Ovary (tissue), 3 donors: ENCODE data around the gene VGF.

Experiments used
- POLR2A ChIP-seq: fragments of 450-650 bp; IDR thresholded peaks from one replicate; pipeline ENCODE4 v1.6.1; 2017; ENCODE audit warnings: antibody characterized with exemption, mild to moderate bottlenecking, moderate library complexity
- TF ChIP-seq, protein P1 (sequence below), 3 donors: fragments of 450-650 bp in 2 of 3; fragments of 200-600 bp in 1 of 3; IDR thresholded peaks; one replicate each; pipeline versions ENCODE4 v1.5.1 to v1.8.0; 2016 to 2022; ENCODE audit warnings: antibody characterized with exemption in 3 of 3, mild to moderate bottlenecking in 1 of 3
- donor health status: DM: no; HTN: no; CAD: no.

DNA sequence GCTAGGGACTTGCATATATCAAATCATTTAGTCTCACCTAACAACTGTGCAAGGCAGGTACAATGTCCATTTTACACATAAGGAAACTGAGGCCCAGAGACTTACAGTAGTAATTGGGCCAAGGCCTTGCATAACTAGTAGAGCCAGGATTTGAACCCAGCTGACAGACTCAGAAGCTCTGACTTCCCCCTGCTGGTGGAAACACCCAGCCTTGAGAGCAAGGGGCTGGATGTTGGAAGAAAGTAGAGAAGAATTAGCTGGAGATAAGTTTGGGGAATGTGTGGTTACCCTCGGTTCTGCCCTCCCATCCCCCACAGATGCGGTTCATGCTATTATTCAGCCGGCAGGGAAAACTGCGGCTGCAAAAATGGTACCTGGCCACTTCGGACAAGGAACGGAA lies 9.1 kb downstream of the VGF start:
- TF ChIP-seq, protein P1, sequence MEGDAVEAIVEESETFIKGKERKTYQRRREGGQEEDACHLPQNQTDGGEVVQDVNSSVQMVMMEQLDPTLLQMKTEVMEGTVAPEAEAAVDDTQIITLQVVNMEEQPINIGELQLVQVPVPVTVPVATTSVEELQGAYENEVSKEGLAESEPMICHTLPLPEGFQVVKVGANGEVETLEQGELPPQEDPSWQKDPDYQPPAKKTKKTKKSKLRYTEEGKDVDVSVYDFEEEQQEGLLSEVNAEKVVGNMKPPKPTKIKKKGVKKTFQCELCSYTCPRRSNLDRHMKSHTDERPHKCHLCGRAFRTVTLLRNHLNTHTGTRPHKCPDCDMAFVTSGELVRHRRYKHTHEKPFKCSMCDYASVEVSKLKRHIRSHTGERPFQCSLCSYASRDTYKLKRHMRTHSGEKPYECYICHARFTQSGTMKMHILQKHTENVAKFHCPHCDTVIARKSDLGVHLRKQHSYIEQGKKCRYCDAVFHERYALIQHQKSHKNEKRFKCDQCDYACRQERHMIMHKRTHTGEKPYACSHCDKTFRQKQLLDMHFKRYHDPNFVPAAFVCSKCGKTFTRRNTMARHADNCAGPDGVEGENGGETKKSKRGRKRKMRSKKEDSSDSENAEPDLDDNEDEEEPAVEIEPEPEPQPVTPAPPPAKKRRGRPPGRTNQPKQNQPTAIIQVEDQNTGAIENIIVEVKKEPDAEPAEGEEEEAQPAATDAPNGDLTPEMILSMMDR (IDR thresholded peaks at IDR 0.05) = no peak
- no peak for TF ChIP-seq POLR2A
